Esophagus muscularis mucosa (tissue), 4 donors: Measurements from ENCODE around the gene IMP4. TPM values are rescaled to one million over a fixed set of nuclear protein-coding genes. Genes with fewer than 3 reads are reported as not detected.
A peak's percentile ranks its signal among the peaks of the same experiment; 100 is the strongest.

Source experiments
- DNase-seq: peaks from one replicate; pipeline ENCODE4 v3.0.0-alpha.2; 2017; ENCODE audit errors: extremely low spot score
- H3K27ac ChIP-seq, 4 donors: fragments of 200-600 bp; sonication (generic); replicated peaks in 1 of 4; 1 replicate in 3 of 4; 2 replicates in 1 of 4; pipeline ENCODE4 v1.5.1; 2016 to 2019; ENCODE audit warnings: mild to moderate bottlenecking in 1 of 4
- H3K27me3 ChIP-seq, 4 donors: fragments of 200-600 bp; sonication (generic); one replicate each; pipeline versions ENCODE4 v1.5.1 to v1.6.0; 2016 to 2019
- H3K36me3 ChIP-seq, 4 donors: fragments of 200-600 bp; sonication (generic); one replicate each; pipeline ENCODE4 v1.5.1; 2016 to 2019
- H3K4me1 ChIP-seq, 4 donors: fragments of 200-600 bp; sonication (generic); one replicate each; pipeline ENCODE4 v1.5.1; 2016 to 2019
- H3K4me3 ChIP-seq, 4 donors: fragments of 200-600 bp; sonication (generic); 1 replicate in 2 of 4; 2 replicates in 2 of 4; pipeline ENCODE4 v1.5.1; 2016 to 2019; ENCODE audit warnings: mild to moderate bottlenecking in 4 of 4, moderate library complexity in 1 of 4
- H3K9me3 ChIP-seq, 4 donors: fragments of 200-600 bp; sonication (generic); 1 replicate in 3 of 4; 2 replicates in 1 of 4; pipeline ENCODE4 v1.5.1; 2016 to 2019
- CTCF ChIP-seq, 3 experiments: fragments of 200-600 bp in 2 of 3; fragments of 450-650 bp in 1 of 3; sonication (generic) in 2 of 3; IDR thresholded peaks; one replicate each; pipeline ENCODE4 v1.5.1; 2017 to 2019; ENCODE audit warnings: antibody characterized with exemption in 3 of 3, mild to moderate bottlenecking in 2 of 3, moderate library complexity in 1 of 3
- EP300 ChIP-seq: sonication (generic); formaldehyde crosslinking; IDR thresholded peaks from one replicate; pipeline ENCODE4 v1.6.1; 2017; ENCODE audit warnings: antibody characterized with exemption
- POLR2A ChIP-seq: fragments of 450-650 bp; IDR thresholded peaks from one replicate; pipeline ENCODE4 v1.6.1; 2017; ENCODE audit warnings: antibody characterized with exemption, moderate library complexity, mild to moderate bottlenecking, low read depth
- POLR2AphosphoS5 ChIP-seq, 2 donors: sonication (generic); formaldehyde crosslinking; IDR thresholded peaks; one replicate each; pipeline ENCODE4 v1.6.1; 2017; ENCODE audit warnings: antibody characterized with exemption in 2 of 2
- WGBS: methylation state at CpG from one replicate; pipeline ENCODE4 v1.1.5; 2018; 5-methylcytosine and 5-hydroxymethylcytosine counted together
- intact Hi-C: fragments of 100-400 bp; cut with DNase I; formaldehyde crosslinking; loops from one replicate; pipeline ENCODE4 v1.15.1; 2023
- total RNA-seq, 4 donors: library from RNA; depleted of rRNA; stranded (reverse); fragments of >200 nt; gene quantifications; one replicate each; pipeline versions ENCODE4 v1.1.0 to v1.2.1, GENCODE V29; 2016

IMP4 gene
- total RNA-seq, 4 donors from 2014 or later: 94.7 to 139 (median 114) TPM

DNA sequence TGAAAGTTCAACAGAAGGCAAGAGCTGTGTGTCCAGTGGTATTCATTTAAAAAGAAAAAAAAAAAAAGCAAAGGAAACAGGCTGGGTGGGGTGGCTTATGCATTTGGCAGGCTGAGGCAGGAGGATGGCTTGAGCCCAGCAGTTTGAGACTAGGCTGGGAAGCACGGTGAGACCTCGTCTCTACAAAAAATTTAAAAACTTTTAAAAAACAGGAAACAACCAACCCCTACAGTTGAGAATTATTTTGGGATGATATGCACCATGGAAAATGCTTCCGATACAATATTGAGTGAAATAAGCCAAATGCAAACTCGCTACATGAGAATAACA, 44.3 kb downstream of the IMP4 start:
- TF ChIP-seq EP300 (no peak), CTCF (IDR thresholded peaks at IDR 0.05) (no peak), POLR2A (no peak), POLR2AphosphoS5 (IDR thresholded peaks at IDR 0.05) (no peak)
- 55% methylated on average over 4 of the region's 4 CpGs for WGBS
- Histone ChIP-seq H3K9me3 (no peaks in the 10 kb centered on the region), H3K27ac (peak overlapping the region in 3 of 4 donors; percentile 28 to 66 (median 53)), H3K36me3 (peaks cover 0 to 10% (median 2%) of the 10 kb centered on the region in 4 donors), H3K27me3 (no peaks in the 10 kb centered on the region), H3K4me1 (peaks cover 29 to 48% (median 36%) of the 10 kb centered on the region in 4 donors), H3K4me3 (no peak overlapping the region)
- intact Hi-C loops: no loop called here
- no peak for DNase-seq

DNA sequence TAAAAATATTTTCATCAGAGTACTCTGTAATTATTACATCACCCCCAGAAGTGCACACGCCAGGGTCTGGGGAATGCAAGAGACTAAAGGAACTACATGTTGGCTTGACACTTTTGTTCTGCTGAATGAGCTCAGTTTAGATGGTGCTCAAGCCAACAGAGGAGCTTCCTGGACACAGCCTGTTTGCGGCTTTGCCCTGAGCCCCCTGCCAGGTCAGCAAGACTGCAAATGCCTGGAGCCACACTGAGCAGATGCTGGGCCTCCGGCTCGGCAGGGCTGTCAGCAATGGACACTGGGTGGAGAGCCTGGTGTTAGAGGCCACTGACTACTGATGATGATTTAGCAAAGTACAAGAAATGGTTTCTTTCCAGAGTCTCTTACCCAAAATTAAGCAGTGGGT, 45.1 kb downstream of the IMP4 start:
- H3K9me3 ChIP-seq: no peaks in the 10 kb centered on the region
- TF ChIP-seq EP300 (no peak), CTCF (IDR thresholded peaks at IDR 0.05) (no peak), POLR2AphosphoS5 (IDR thresholded peaks at IDR 0.05) (no peak), POLR2A (no peak)
- no peak for DNase-seq
- H3K27ac ChIP-seq: peak overlapping the region; percentile 21 to 66 (median 40)
- peaks cover 0 to 2% (median 0%) of the 10 kb centered on the region in 4 donors for H3K36me3 ChIP-seq
- WGBS: 53% methylated on average over 4 of the region's 4 CpGs
- peaks cover 33 to 53% (median 42%) of the 10 kb centered on the region in 4 donors for H3K4me1 ChIP-seq
- H3K27me3 ChIP-seq: no peaks in the 10 kb centered on the region
- intact Hi-C loops: no loop called here
- no peak overlapping the region for H3K4me3 ChIP-seq

- Histone ChIP-seq H3K27me3 (no peaks in the 10 kb centered on the region), H3K4me1 (peaks cover 33 to 53% (median 42%) of the 10 kb centered on the region in 4 donors), H3K36me3 (no peaks in the 10 kb centered on the region), H3K27ac (peak overlapping the region; percentile 4 to 66 (median 40)), H3K9me3 (no peaks in the 10 kb centered on the region), H3K4me3 (no peak overlapping the region)
- intact Hi-C loops: no loop called here
- no peak for DNase-seq
- no peak for TF ChIP-seq POLR2A
- no peak for TF ChIP-seq CTCF (IDR thresholded peaks at IDR 0.05)
- TF ChIP-seq EP300: no peak
- TF ChIP-seq POLR2AphosphoS5 (IDR thresholded peaks at IDR 0.05): no peak
- 81% methylated on average over 6 of the region's 8 CpGs for WGBS
These were observed 45.7 kb downstream of the IMP4 start for GRCh38 chr2:130388221-130388907.

- Histone ChIP-seq H3K4me3 (no peak overlapping the region), H3K9me3 (no peaks in the 10 kb centered on the region), H3K27ac (peak overlapping the region in 1 of 4 donors; percentile 91), H3K4me1 (peaks cover 33 to 53% (median 42%) of the 10 kb centered on the region in 4 donors), H3K36me3 (no peaks in the 10 kb centered on the region), H3K27me3 (no peaks in the 10 kb centered on the region)
- intact Hi-C loops: no loop called here
- no peak for TF ChIP-seq CTCF (IDR thresholded peaks at IDR 0.05)
- no peak for TF ChIP-seq POLR2A
- no peak for TF ChIP-seq EP300
- TF ChIP-seq POLR2AphosphoS5 (IDR thresholded peaks at IDR 0.05): no peak
- WGBS: 91% methylated on average over 6 of the region's 6 CpGs
- no peak for DNase-seq
These were observed 46.7 kb downstream of the IMP4 start for GRCh38 chr2:130389358-130389757.
